ENCODE results near the gene RIMKLA.
A peak's percentile ranks its signal among the peaks of the same experiment; 100 is the strongest.

The RIMKLA gene

GRCh38 chr1:42420911-42421585 is 40.5 kb downstream of the RIMKLA start:
- DNase-seq, result peak; percentile 8
- in situ Hi-C loops (cut with MboI; ENCODE audit: low pct_unique_long_range_greater_than_20kb, low sequenced_read_pairs), result no loop called here

- DNase-seq, result no peak
- in situ Hi-C loops (cut with MboI; ENCODE audit: low pct_unique_long_range_greater_than_20kb, low sequenced_read_pairs), result no loop called here
These were observed 42.1 kb downstream of the RIMKLA start for GRCh38 chr1:42422737-42423136.

GRCh38 chr1:42423681-42424080 is 43.1 kb downstream of the RIMKLA start:
- in situ Hi-C loops (cut with MboI; ENCODE audit: low pct_unique_long_range_greater_than_20kb, low sequenced_read_pairs), result no loop called here
- DNase-seq, result no peak

- in situ Hi-C loops (cut with MboI; ENCODE audit: low pct_unique_long_range_greater_than_20kb, low sequenced_read_pairs), result no loop called here
- DNase-seq, result no peak
These were observed 43.6 kb downstream of the RIMKLA start for GRCh38 chr1:42424201-42424600.

GRCh38 chr1:42427240-42427639 is 46.6 kb downstream of the RIMKLA start:
- DNase-seq, result no peak
- in situ Hi-C loops (cut with MboI; ENCODE audit: low pct_unique_long_range_greater_than_20kb, low sequenced_read_pairs), result no loop called here

- peak; percentile 41 for DNase-seq
These were observed 49.0 kb downstream of the RIMKLA start for GRCh38 chr1:42429603-42430002.

GRCh38 chr1:42430286-42431135 is 49.9 kb downstream of the RIMKLA start:
- in situ Hi-C loops (cut with MboI; ENCODE audit: low pct_unique_long_range_greater_than_20kb, low sequenced_read_pairs), result no loop called here
- DNase-seq, result no peak

More at GRCh38 chr1:42429603-42430002, 49.0 kb downstream of the RIMKLA start:
- in situ Hi-C loops (cut with MboI; ENCODE audit: low pct_unique_long_range_greater_than_20kb, low sequenced_read_pairs), result no loop called here

GRCh38 chr1:42431514-42431913 is 50.9 kb downstream of the RIMKLA start:
- no peak for DNase-seq
- in situ Hi-C loops (cut with MboI; ENCODE audit: low pct_unique_long_range_greater_than_20kb, low sequenced_read_pairs), result no loop called here

- no peak for DNase-seq
- in situ Hi-C loops (cut with MboI; ENCODE audit: low pct_unique_long_range_greater_than_20kb, low sequenced_read_pairs), result no loop called here
These were observed 52.1 kb downstream of the RIMKLA start for GRCh38 chr1:42432714-42433113.

GRCh38 chr1:42433369-42433768 is 52.8 kb downstream of the RIMKLA start:
- in situ Hi-C loops (cut with MboI; ENCODE audit: low pct_unique_long_range_greater_than_20kb, low sequenced_read_pairs), result no loop called here
- no peak for DNase-seq

GRCh38 chr1:42434340-42434739 is 53.7 kb downstream of the RIMKLA start:
- no peak for DNase-seq
- in situ Hi-C loops (cut with MboI; ENCODE audit: low pct_unique_long_range_greater_than_20kb, low sequenced_read_pairs), result no loop called here

- DNase-seq, result no peak
- in situ Hi-C loops (cut with MboI; ENCODE audit: low pct_unique_long_range_greater_than_20kb, low sequenced_read_pairs), result no loop called here
These were observed 59.3 kb downstream of the RIMKLA start for GRCh38 chr1:42439940-42440339.

GRCh38 chr1:42442662-42443061 is 62.1 kb downstream of the RIMKLA start:
- in situ Hi-C loops (cut with MboI; ENCODE audit: low pct_unique_long_range_greater_than_20kb, low sequenced_read_pairs), result no loop called here
- no peak for DNase-seq

- no peak for DNase-seq
- in situ Hi-C loops (cut with MboI; ENCODE audit: low pct_unique_long_range_greater_than_20kb, low sequenced_read_pairs), result no loop called here
These were observed 68.7 kb downstream of the RIMKLA start for GRCh38 chr1:42449256-42449655.

GRCh38 chr1:42450061-42450460 is 69.5 kb downstream of the RIMKLA start:
- in situ Hi-C loops (cut with MboI; ENCODE audit: low pct_unique_long_range_greater_than_20kb, low sequenced_read_pairs), result no loop called here
- DNase-seq, result no peak

- in situ Hi-C loops (cut with MboI; ENCODE audit: low pct_unique_long_range_greater_than_20kb, low sequenced_read_pairs), result no loop called here
- no peak for DNase-seq
These were observed 72.8 kb downstream of the RIMKLA start for GRCh38 chr1:42453386-42453785.

- in situ Hi-C loops (cut with MboI; ENCODE audit: low pct_unique_long_range_greater_than_20kb, low sequenced_read_pairs), result no loop called here
- DNase-seq, result no peak
These were observed 73.8 kb downstream of the RIMKLA start for GRCh38 chr1:42454403-42454802.

- in situ Hi-C loops (cut with MboI; ENCODE audit: low pct_unique_long_range_greater_than_20kb, low sequenced_read_pairs), result no loop called here
- peak; percentile 90 for DNase-seq
These were observed 75.6 kb downstream of the RIMKLA start, which contains the start of the genes PPCS and ZMYND12 for GRCh38 chr1:42456010-42456753. Gene PPCS (plus strand): TSS chr1:42456543. CDS start chr1:42456566, 23 bp downstream. Gene ZMYND12 (minus strand): TSS chr1:42456022. CDS start chr1:42455997, 25 bp downstream.

- in situ Hi-C loops (cut with MboI; ENCODE audit: low pct_unique_long_range_greater_than_20kb, low sequenced_read_pairs), result no loop called here
These were observed 76.1 kb downstream of the RIMKLA start for GRCh38 chr1:42456754-42457089.

GRCh38 chr1:42461196-42461595 is 80.6 kb downstream of the RIMKLA start:
- no peak for DNase-seq
- in situ Hi-C loops (cut with MboI; ENCODE audit: low pct_unique_long_range_greater_than_20kb, low sequenced_read_pairs), result no loop called here

More at GRCh38 chr1:42456754-42457089, 76.1 kb downstream of the RIMKLA start:
- DNase-seq, result peak; percentile 76
